GM19043 (cell line): Measurements from ENCODE around the gene NRG2.

Experiments used
- ATAC-seq: cut with Tn5 transposase; IDR thresholded peaks from one replicate; pipeline ENCODE4 v1.9.1; 2021; ENCODE audit warnings: low read depth; ENCODE audit not compliant: unreplicated experiment

NRG2 gene

DNA sequence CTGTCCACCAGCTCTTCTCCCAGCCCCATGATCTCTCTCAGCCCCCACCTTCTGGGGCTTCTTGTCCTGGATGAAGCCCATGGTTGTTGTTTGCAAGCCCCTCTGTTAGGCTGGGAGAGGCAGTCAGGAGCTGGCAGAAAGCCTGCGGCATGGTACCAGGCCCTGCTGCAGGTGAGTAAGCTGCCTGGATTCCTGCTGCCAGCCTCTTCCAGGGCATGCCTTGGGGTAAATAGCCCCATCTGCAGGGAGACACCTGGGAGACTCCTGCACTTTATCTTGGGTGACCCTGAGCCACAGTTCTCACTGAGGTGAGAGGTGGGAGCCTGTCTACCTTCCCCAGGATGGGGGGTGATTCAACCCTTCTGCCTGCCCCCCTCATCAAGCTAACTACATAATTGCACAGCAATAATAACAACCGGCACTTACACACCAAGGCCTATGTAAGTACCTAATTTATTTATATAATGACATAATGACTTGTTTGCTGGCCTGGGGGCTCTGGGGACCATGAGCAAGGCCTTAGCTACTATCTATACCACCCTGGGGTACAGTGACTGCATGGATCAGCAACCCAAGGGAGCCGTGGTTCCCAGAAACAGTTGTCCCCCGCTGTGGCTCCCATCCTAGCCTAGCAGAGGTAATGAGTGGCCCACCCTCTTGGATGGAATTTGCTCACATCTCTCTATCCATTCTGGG is 131.5 kb downstream of the NRG2 start:
- no peak for ATAC-seq

DNA sequence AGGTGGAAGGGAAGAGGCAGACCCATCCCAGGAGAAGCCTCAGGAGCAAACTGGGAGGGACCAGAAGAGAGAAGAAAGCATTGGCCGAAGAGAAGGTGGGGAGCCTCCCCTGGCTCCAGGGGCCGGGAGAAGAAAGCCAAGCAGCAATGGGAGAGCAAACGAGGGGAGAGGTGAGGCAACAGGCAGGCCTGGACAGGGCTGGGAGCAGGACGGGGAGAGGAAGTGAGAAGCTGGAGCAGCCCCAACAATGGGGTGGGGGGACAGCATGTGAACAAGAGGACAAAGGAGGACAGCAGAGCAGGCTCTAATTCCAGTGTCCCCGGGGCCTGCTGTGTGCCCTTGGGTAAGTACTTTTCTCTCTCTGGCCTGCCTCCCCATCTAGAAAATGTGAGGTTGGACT is 132.2 kb downstream of the NRG2 start:
- ATAC-seq = no peak

DNA sequence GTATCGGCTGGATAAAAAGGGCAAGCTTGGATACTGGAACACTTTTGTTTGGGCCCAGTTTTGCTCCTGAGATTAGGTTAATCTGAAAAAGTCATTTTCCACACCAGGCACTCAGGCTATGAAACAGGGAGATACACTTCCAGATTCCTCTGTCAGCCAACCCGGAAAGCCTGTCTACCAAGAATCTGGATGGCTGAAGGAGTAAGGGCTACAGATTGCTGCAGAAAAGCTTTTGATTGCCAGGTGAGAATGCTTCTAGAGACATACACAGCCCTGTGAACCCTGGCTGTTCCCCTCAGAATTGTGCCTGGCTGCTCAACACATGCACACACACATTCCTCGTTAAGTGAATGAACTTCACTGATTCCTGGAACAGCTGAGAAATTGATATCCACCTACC is 133.1 kb downstream of the NRG2 start:
- no peak for ATAC-seq

DNA sequence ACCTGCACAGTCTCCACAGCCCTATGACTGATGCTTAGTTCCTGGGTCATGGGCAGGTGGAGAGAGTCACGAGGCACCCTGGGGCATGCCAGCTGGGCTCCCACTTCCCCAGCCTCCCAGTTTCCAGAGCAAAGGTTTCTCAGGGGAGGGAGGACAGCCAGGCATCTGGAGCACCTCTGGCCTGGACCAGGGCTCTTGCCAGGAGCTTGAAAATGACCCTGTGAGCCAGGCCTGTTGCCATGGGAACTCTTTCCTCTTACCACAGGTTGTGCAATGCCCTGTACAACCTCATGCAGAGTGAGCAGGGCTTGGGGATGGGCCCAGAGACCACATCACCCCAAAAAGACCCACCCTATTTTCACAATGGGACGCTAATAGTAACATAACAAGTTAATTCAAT is 134.3 kb downstream of the NRG2 start:
- no peak for ATAC-seq

DNA sequence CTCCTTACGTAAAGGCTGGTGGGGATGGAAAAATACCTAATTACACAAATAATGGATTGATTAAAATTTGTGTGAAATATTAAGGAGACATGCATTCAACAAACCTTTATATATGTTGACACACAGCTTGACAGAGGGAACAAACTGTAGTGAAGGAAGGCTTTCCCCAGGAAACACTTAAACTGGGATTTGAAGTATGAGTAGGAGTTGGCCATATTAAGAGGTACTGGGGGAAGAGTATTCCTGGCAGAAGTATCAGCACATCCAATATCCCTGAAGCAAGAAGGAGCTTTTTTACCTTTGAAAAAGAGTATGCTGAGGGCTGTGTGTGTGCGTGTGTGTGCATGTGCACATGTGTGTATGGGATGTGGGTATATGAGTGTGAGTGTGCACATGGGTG is 136.4 kb downstream of the NRG2 start:
- no peak for ATAC-seq

DNA sequence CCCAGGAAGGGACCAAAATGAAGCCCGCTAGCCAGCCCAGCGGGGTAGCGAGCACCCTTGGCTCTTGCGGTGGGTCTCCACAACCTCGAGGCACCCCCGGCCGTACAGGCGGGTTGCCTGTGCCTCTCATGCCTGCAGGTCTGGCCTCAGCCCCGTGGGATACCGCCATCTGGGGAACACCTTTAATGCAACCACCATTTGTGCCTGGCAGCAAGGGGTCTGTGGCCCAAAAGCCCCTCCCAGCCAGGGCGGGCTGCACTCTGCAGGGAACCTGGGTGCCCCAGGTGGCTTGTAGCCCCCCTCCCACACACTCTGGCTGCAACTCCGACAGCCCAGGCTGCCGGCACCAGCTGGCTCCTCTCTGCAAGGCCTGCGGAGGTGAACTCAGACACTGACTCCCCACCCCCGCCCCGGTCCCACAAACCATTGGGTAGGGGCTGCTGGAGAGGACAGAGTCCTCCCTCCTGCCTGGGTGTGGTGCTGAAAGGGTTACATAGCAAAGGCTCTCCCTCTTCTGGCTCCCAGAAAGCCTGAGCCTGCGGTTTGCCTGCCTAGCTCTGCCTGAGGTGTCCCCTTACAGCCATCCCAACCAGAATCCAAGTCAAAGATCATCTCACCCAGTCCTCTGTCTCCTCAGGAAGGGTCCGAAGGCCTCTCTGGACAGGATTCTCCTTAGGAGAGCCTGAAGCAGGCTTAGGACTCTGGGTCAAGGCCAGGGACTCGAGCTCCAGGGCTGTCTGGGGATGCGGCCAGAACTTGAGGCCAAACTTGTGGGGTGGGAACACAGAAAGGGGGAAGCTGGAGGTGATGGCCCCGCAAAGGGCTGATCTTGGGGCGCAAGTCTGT is 138.1 kb downstream of the NRG2 start:
- ATAC-seq = no peak

DNA sequence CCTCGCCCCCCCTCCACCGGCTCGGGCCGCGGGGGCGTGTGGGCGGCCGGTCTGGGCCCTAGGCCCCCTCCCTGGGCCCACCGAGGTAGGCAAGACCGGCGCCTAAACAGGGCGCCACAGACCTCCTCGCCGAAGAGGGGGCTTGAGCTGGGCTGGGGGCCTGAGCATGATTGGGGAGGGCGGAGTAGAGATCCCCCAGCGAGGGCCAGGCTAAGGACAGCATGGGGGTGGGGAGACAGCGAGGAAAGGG is 138.6 kb downstream of the NRG2 start:
- no peak for ATAC-seq

DNA sequence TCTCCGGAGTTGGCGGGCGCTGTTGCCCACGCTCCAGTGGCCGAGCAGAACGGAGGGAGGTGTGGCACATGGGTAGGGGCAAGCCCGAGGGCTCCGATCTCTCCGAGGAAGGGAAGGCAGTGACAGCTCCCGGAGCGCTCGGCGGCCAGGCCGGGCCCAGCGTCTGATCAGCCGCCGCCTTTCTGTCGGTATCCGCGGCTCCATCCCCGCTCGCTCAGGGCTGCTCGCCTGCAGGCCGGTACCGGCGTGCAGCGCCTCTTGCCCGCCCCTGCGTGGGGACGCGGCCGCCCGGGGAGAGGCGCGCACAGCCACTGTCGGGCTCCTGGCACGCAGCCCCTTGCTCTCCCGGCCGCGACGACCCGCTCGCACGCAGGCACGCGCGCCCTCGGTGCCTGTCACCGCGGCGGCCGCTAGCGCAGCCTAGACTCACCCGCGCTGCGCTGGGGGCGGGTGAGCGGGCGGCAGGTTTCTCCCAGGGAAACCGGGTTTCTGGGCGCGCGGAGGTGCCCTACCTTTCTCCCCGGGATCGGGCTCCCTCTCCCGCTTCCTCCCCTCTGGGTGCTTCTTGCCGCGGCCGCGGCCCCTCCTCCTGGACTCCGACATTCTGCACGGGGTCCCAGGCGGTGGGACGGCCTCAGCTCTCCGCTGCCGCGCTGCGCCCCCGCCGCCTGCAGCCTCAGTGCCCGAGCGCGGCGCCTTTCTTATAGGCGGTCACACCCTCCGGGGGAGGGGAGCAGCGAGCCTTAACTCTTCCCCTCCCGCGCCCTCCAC is 139.1 kb downstream of the NRG2 start:
- no peak for ATAC-seq

DNA sequence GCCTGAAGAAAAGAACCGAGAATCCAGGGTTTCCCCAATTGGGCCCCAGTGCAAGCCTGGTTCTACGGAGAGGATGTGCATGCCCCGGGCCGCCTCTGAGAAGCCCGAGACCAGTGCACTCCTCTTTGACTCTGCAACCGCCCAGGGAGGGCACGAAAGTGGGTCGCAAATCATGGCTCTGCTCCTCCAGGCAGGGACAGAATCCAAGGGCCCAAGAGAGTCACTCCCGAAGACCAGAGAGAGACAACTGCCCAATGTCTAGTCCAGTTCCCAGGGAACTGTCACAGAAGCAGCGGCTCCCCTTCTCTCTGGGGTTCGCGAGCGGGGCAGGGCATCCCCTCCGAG is 139.7 kb downstream of the NRG2 start:
- no peak for ATAC-seq

DNA sequence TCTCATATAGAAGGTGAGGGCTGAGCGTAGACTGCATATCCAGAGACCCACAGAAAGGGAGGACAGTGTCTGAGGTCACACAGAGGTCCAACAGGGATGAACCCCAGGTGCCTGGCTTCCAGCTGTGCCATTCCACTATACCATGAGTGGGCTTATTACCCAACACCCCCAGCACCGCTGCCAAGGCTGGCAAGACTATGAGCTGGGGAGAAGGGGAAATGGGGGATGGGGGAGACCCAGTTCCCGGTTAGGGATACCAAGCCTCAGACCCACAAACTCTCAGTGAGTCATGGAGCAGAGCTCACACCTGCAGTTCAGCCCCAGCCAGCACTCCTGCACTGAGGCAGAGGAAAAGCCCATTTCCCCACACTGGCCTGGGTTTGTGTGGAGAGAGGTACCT is 141.1 kb downstream of the NRG2 start:
- no peak for ATAC-seq

DNA sequence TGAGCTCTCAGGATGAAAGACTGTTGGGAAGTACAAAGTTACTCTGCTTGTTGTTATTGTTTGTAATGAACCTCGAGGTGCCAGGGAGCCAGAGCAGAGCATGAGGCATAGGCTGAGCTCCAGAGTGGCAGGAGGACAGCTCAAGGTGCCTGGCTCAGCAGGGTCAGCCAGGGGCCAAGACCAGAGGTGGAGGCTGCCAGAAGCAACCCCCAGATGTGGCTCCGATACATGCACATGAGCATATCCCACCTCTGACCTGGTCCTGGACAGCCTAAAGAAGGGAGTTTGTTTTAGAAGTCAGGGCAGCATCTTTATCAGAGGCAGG is 141.9 kb downstream of the NRG2 start:
- ATAC-seq = no peak

DNA sequence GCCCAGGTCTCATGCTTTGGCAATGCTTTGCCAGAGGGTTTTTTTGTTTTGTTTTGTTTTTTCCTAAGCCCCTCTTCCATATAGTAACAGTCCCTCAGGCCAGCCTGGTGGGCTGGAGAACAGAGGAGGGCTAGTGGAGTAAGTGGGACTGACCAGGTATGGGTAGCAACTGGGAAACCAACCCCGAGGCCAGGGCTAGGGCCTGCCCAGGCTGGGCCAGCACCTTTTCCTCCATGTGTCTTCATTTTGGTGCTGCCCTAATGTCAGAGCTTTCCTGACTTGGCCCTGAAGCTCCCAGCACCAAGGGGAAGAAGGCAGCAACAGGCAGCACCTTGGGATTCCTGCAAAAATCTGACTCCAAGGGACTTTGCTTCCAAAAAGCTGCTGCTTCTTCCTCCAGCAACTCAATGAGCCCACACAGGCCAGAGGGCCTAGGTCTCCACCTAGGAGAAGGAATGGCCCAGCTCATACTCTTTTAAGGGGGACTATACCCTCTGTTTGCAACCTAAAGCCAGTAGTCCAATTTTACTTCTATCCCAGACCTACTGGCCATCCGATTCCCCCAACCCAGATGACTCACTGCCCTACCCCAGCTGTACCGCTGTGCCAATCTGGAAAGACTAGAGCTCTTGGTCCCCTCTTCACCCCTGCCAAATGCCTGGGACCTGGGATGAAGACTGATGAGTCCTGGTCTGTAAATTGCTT is 142.4 kb downstream of the NRG2 start:
- ATAC-seq = no peak

DNA sequence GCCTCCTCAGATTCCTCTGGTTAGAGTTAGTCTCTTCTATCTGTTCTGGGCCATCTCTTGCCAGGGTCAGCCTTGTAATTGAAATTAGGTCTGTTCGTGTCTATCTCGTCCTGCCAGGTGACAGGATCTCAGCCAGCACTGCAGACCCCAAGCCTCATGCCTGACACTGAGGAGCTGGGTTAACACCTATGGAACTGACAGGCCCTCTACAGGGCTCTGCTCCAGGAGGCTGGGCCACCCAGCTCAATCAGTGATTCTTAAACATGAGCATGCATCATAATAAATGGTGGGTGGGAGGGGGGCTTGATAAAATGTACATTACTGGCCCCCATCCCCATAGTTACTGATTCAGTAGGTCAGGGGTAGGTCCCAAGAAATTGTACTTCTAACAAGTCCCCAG is 144.1 kb downstream of the NRG2 start:
- no peak for ATAC-seq

DNA sequence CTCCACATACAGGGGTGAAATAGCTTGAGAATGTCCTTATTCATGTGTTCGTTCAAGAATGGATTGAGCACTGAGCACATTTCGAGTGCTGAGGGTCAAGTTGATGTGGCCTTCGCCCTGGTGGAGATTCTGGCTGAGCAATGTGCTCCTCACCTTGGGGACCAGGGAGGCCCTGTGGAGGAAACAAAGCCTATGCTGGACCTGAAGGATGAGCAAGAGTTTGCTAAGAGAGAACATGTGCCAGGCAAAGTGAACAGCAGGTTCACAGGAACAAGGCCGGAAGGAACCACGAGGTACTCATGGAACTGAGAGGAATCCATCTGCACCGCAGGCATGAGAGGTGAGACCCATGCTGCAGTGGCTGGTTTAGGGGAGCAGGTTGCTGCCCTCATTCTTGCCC is 145.1 kb downstream of the NRG2 start:
- ATAC-seq = no peak

DNA sequence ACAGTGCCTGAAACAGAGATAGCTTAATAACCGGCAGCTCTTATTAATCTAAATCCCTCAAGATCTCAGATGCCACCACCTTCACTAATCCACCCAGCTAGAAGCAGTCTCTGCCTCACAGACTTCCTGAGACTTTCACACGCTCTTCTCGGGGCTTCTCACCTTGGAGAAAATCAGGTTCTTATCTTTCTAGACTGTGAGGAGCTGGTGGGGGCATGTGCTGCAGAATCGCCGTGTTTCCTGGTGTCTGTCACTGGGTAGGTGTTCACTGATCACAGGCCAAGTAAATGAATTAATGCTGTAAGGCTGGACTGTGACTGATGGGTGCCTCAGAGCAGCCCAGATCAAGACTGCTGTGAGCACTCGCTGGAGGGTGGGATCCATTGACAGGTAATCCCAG is 145.8 kb downstream of the NRG2 start:
- ATAC-seq = no peak

DNA sequence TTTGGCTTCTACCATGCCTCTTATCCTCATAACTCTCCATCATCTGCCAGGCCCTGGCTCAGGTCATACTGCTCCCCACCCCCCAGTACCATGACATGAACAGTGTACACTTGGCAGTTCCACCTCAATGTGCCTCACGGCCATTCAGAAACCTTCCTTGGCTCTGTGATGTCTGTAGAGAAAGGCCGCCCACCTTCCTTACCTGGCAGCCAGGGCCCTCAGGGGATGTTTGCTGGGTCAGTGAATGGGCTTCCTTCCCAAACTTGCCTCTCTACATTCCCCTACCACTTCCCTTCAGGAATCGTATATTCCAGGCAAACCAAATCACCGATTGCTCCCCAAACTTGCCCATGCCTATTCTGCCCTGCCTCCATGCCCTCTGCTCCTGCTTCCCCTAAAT is 146.4 kb downstream of the NRG2 start:
- ATAC-seq = no peak

DNA sequence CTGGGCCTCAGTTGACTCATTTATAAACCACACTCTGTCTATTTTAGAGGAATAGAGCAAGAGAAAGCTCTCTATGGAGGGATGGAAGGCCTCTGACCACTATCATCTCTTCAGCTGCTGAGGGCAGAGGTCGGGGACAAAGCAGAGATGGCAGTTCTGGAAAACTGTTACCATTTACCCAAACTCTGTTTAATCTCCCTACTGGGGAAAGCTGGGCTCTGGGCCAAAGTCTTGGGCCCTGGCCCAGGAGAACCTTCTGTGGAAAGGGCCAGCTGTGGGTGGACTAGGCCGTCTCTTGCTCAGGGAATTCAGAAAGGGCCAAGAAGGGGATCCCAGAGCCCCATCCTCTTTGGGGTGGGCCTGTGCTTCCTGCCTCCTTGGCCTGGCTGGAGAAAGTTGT is 147.5 kb downstream of the NRG2 start:
- no peak for ATAC-seq

DNA sequence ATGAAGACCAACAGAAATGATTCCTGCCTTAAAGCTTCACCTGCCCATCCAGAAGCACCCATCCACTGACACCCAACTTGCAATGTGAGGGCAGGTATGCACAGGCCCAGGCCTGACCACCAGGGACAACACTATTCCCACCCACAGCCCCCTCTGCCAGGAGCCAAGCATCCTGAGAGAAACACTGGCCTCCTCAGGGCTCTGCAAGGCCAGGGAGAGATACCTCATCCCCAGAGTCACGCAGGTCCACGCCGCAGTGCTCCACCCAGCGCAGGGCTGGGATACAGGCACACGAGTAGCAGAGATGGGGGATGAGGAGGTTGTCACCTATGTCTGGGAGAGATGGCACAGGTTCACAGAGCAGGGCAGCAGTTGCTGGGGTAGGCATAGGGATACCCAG is 148.1 kb downstream of the NRG2 start:
- no peak for ATAC-seq

DNA sequence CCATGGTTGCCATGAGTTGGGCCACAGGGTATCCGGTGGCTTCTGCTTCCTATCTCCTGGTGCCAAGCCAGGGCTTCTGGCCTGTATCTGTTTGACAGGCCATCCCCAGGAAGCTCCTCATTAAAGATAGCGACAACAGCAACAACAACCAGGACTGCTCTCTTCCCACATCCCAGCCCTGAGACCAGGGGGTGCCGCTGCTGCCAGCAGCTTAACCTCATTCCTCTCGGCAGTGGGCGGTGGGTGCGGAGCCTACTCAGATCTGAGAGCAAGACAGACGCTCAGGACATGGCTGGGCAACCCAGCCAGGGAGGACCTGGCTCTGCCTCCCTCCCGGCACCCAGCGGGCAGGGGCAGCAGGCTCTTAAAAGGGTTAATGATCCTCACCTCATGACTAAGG is 149.2 kb downstream of the NRG2 start:
- ATAC-seq = no peak

DNA sequence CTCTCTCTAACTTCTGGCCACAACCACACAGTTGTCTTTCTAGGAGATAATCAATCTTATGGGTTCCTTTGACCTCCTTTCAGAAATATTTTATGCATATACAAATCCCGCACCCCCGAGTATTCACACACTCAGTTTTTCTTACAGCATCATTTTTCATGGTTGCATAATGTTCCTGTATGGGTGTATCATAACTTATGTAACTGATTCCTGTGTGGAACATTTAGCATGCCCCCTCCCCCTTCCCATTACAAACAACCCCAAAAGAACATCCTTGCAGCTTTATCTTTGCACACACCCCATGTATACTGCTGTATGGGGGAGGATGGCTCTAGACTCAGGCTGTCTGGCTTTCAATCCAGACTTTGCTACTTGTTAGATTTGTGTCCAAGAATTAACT is 153.7 kb downstream of the NRG2 start:
- ATAC-seq = no peak

DNA sequence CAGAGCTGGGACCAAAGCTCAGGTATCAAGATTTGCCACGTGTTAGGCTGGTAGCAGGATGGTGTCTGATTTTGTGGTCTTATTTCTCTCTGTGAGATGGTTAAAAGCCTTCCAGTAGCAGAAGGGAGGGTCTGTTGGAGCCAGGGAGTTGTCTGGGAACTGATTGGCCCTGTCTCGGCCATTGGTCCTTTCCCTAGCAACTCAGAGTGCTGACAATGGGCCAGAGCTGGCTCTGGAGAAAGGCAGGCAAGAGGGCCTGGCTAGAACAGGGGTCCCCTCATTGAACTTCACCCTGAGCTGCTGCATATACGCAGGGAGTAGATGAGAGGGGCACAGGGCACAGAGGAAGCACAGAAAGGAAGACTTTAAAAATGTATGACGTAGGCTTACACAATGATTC is 154.7 kb downstream of the NRG2 start:
- ATAC-seq = no peak

DNA sequence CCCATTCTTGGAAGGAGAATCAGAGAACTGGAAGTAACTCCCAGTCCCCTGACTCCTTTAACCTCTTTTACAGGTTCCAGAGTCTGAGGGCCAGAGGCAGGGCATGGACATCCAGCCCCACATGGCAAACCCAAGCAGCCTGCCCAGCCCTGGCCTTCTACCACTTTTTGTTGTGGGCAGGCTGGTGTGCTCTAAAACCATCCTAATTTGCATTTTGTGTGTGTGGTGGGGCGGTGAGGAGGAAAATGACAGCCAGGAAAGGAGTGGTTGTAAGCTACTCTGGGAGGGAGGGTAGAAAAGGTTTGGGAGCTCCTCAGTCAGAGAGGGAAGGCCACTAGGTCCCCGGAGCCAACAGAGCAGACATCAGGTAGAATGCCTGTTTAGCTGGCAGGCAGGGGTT is 156.9 kb downstream of the NRG2 start:
- ATAC-seq = no peak
